K562 (cell line): ENCODE measurements around the gene CIAO3. TPM values are rescaled to one million over a fixed set of nuclear protein-coding genes. Genes with fewer than 3 reads are reported as not detected.
A peak's percentile ranks its signal among the peaks of the same experiment; 100 is the strongest.

Experiments used
- ATAC-seq: fragments of 200-7000 bp; cut with Tn5 transposase; 3 replicates; pipeline ENCODE4 v1.9.1; 2020; ENCODE audit warnings: moderate library complexity
- BruUV-seq: library from RNA; stranded (reverse); fragments of 400-500 nt; replicated peaks from 2 replicates; lab custom pipeline; 2021; lab: Mats Ljungman, UMichigan
- CTCF ChIA-PET: fragments of 300-600 bp; formaldehyde crosslinking; extraction: SDS; loops from one replicate; lab custom pipeline; 2021; ENCODE audit warnings: low intra/inter-chr PET ratio; lab: Yijun Ruan, JAX
- POLR2A ChIA-PET: fragments of 300-600, 350-650 bp; sonication (Branson Sonifier 250); formaldehyde crosslinking; extraction: SDS; loops from one replicate; lab custom pipeline; 2021; ENCODE audit warnings: antibody characterized with exemption, inconsistent platforms; lab: Yijun Ruan, JAX
- DNase-seq, 4 experiments: peaks; one replicate each; pipeline versions ENCODE4 v3.0.0 to v3.0.0-alpha.2; 2011 to 2018; ENCODE audit warnings: low spot score in 3 of 4, mixed read lengths in 3 of 4; ENCODE audit errors: extremely low read depth in 1 of 4
- FAIRE-seq: peaks from 2 replicates; lab custom pipeline; 2011; peaks lifted over from hg19 to GRCh38; lab: Jason Lieb, UNC
- H2AFZ ChIP-seq: 2 replicates; pipeline ENCODE4 v1.6.0; 2011; ENCODE audit warnings: low read depth, low read length, control low read depth, inconsistent platforms
- H3K27ac ChIP-seq: fragments of 200-600 bp; 3 replicates; pipeline ENCODE4 v1.8.0; 2011; ENCODE audit warnings: low read depth, mild to moderate bottlenecking, control low read depth, inconsistent platforms, low read length, moderate library complexity, mixed read lengths; ENCODE audit errors: extremely low read depth
- H3K27me3 ChIP-seq, 2 experiments: fragments of 300-600 bp in 1 of 2; 2 replicates in 1 of 2; 3 replicates in 1 of 2; pipeline versions ENCODE4 v1.6.0 to v1.8.0; 2011; ENCODE audit warnings: inconsistent platforms in 2 of 2, low read length in 2 of 2, mild to moderate bottlenecking in 1 of 2, mixed read lengths in 1 of 2, moderate library complexity in 1 of 2; ENCODE audit not compliant: control insufficient read depth in 2 of 2, insufficient read depth in 2 of 2
- H3K36me3 ChIP-seq: fragments of 300-600 bp; 3 replicates; pipeline ENCODE4 v1.8.0; 2011; ENCODE audit warnings: mild to moderate bottlenecking, low read length, inconsistent platforms; ENCODE audit not compliant: control insufficient read depth, insufficient read depth
- H3K4me1 ChIP-seq, 2 experiments: fragments of 200-600 bp in 1 of 2; replicated peaks in 1 of 2; 2 replicates in 1 of 2; 3 replicates in 1 of 2; pipeline versions ENCODE4 v1.5.1 to v1.8.0; 2011; ENCODE audit warnings: inconsistent platforms in 2 of 2, low read length in 2 of 2, mild to moderate bottlenecking in 1 of 2, mixed read lengths in 1 of 2, moderate library complexity in 1 of 2; ENCODE audit not compliant: control insufficient read depth in 2 of 2, insufficient read depth in 2 of 2
- H3K4me2 ChIP-seq: 2 replicates; pipeline ENCODE4 v1.6.1; 2011; ENCODE audit warnings: low read length, control low read depth, inconsistent platforms, mixed read lengths; ENCODE audit not compliant: insufficient read depth
- H3K4me3 ChIP-seq: fragments of 200-600 bp; sonication (generic), shearing (Covaris generic); 2 replicates; pipeline ENCODE4 v1.5.1; 2016; ENCODE audit warnings: control low read depth, inconsistent platforms
- H3K79me2 ChIP-seq: fragments of 200-600 bp; 3 replicates; pipeline ENCODE4 v1.8.0; 2011; ENCODE audit warnings: low read length, inconsistent platforms; ENCODE audit not compliant: control insufficient read depth, insufficient read depth
- H3K9ac ChIP-seq, 2 experiments: 2 replicates each; pipeline versions ENCODE4 v1.6.0 to v1.6.1; 2011; ENCODE audit warnings: low read depth in 2 of 2, low read length in 2 of 2, control low read depth in 1 of 2, inconsistent platforms in 1 of 2, mild to moderate bottlenecking in 1 of 2, mixed read lengths in 1 of 2; ENCODE audit not compliant: insufficient read depth in 1 of 2
- H3K9me1 ChIP-seq: one replicate; pipeline ENCODE4 v1.6.0; 2011; ENCODE audit warnings: inconsistent platforms, mild to moderate bottlenecking, low read length, moderate library complexity; ENCODE audit not compliant: control insufficient read depth, insufficient read depth
- H3K9me3 ChIP-seq: replicated peaks from 2 replicates; pipeline ENCODE4 v1.5.1; 2011; ENCODE audit warnings: low read depth, low read length, inconsistent platforms; ENCODE audit not compliant: control insufficient read depth, insufficient read depth
- H4K20me1 ChIP-seq: replicated peaks from 2 replicates; pipeline ENCODE4 v1.6.1; 2011; ENCODE audit warnings: low read length, inconsistent platforms, mixed read lengths; ENCODE audit not compliant: control insufficient read depth, insufficient read depth
- BHLHE40 ChIP-seq: IDR thresholded peaks from 2 replicates; pipeline ENCODE4 v1.6.1; 2011; ENCODE audit warnings: low read length, improper control_type of control experiment
- E4F1 ChIP-seq: fragments of 250-450 bp; sonication (Bioruptor Pico); IDR thresholded peaks from 2 replicates; pipeline ENCODE4 v1.5.0; 2021; ENCODE audit warnings: mild to moderate bottlenecking, borderline replicate concordance
- EP400 ChIP-seq: fragments of 450-650 bp; IDR thresholded peaks from 2 replicates; pipeline ENCODE4 v1.6.1; 2017; ENCODE audit warnings: antibody characterized with exemption, mild to moderate bottlenecking, moderate library complexity
- HMG20B ChIP-seq: fragments of 250-450 bp; sonication (Bioruptor Pico); IDR thresholded peaks from 2 replicates; pipeline ENCODE4 v1.5.0; 2021; ENCODE audit warnings: mild to moderate bottlenecking
- ZBTB9 ChIP-seq: fragments of 450-650 bp; formaldehyde crosslinking; IDR thresholded peaks from 2 replicates; pipeline ENCODE4 v1.4.0; 2020; ENCODE audit warnings: mild to moderate bottlenecking, moderate library complexity
- ZNF24 ChIP-seq: fragments of 450-650 bp; IDR thresholded peaks from 2 replicates; pipeline ENCODE4 v1.6.1; 2016
- ZNF77 ChIP-seq: fragments of 250-450 bp; sonication (Bioruptor Pico); IDR thresholded peaks from 2 replicates; pipeline ENCODE4 v1.5.0; 2020
- WGBS: fragments of 100-300 bp; shearing (Covaris generic); methylation state at CpG from one replicate; pipeline ENCODE4 v1.1.6; 2016; ENCODE audit warnings: low coverage, mixed read lengths; ENCODE audit not compliant: insufficient coverage; ENCODE audit errors: missing lambda C conversion rate; 5-methylcytosine and 5-hydroxymethylcytosine counted together
- in situ Hi-C: fragments of 300-500 bp; cut with MboI; formaldehyde crosslinking; loops from 4 replicates; pipeline ENCODE4 v1.15.0; 2018; ENCODE audit warnings: inconsistent platforms, mixed read lengths
- intact Hi-C: fragments of 100-400 bp; cut with micrococcal nuclease; formaldehyde crosslinking; loops from 2 replicates; pipeline ENCODE4 v1.14.2; 2022
- polyA plus RNA-seq, 8 experiments: library from polyadenylated mRNA; depleted of rRNA in 4 of 8; stranded (reverse) in 5 of 8; unstranded in 3 of 8; fragments of >200 nt; fragmentation: Nextera tagmentation in 2 of 8; fragmentation: Illumina TruSeq in 1 of 8; extraction: Ambion mirVana in 2 of 8; extraction: Trizol in 1 of 8; gene quantifications; 2 replicates each; pipeline versions ENCODE4 v1.2.1 to v1.2.3, GENCODE V29; 2011 to 2014; ENCODE audit warnings: inconsistent platforms in 1 of 8, missing spikeins in 1 of 8
- total RNA-seq, 7 experiments: library from RNA; depleted of rRNA in 6 of 7; stranded (reverse); fragments of >200 nt in 6 of 7; fragmentation: Illumina TruSeq in 2 of 7; extraction: Trizol in 2 of 7; gene quantifications; 2 replicates each; pipeline versions ENCODE4 v1.2.1 to v1.2.3, GENCODE V29; 2011 to 2021; ENCODE audit warnings: low replicate concordance in 1 of 7
- TF ChIP-seq, protein P1 (sequence below): fragments of 450-650 bp; IDR thresholded peaks from 2 replicates; pipeline ENCODE4 v1.6.1; 2016; ENCODE audit warnings: mild to moderate bottlenecking, moderate library complexity

Gene CIAO3
- total and polyA plus RNA-seq, 9 of the 15 experiments (the other 6 are each of a cell fraction or from before 2014, with no cell fraction given) = 2.2 to 35.6 (median 18.7) TPM

DNA sequence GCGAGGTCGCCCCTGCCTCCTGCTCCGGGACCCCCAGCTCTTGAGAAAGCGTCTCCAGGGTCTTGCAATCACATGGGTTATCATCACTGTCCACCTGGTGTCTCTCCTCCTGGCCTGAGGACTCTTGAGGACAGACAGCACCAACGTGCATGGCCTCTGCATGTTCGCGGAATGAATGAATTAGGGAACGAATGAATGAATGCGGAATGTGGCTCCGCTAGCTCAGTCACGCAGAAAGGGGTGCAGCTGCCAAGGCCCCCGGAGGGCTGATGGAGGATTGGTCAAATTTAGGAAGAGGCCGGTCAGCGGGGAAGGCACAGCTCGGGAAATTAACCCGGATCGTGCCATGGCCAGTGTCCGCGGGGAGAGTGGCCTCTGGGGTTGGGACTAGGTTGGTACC, 38.5 kb downstream of the CIAO3 start:
- Histone ChIP-seq H3K4me1 (peaks cover 0 to 66% of the 10 kb centered on the region in 2 experiments; a peak in 3 of 5 replicates), H3K4me2 (no peak overlapping the region), H2AFZ (no peak overlapping the region), H3K9ac (no peak overlapping the region), H3K9me3 (no peaks in the 10 kb centered on the region), H3K27ac (no peak overlapping the region), H3K36me3 (no peaks in the 10 kb centered on the region), H3K79me2 (no peaks in the 10 kb centered on the region), H3K4me3 (no peak overlapping the region), H4K20me1 (peaks cover 28% of the 10 kb centered on the region), H3K9me1 (peaks cover 6% of the 10 kb centered on the region), H3K27me3 (peaks cover 15 to 67% of the 10 kb centered on the region in 2 experiments; a peak in 4 of 5 replicates)
- no TSS peak for BruUV-seq
- ChIA-PET CTCF (no interaction called here), POLR2A (interaction anchor here (0.8 kb wide), 1 partner anchor 13 kb away, joined by 3 read pairs; no protein-coding TSS in a partner anchor)
- DNase-seq = no peak
- in situ Hi-C loops (no loop called here), intact Hi-C loops (no loop called here)
- WGBS = 18% methylated on average over 19 of the region's 19 CpGs
- ATAC-seq = no peak
- peak; percentile 32 for FAIRE-seq
- TF ChIP-seq ZNF77 (CRISPR knock-in tag) (no peak), ZNF24 (peak; percentile 91), HMG20B (CRISPR knock-in tag) (no peak), E4F1 (CRISPR knock-in tag) (no peak), BHLHE40 (no peak), ZBTB9 (CRISPR knock-in tag) (no peak), EP400 (no peak)
- TF ChIP-seq, protein P1, sequence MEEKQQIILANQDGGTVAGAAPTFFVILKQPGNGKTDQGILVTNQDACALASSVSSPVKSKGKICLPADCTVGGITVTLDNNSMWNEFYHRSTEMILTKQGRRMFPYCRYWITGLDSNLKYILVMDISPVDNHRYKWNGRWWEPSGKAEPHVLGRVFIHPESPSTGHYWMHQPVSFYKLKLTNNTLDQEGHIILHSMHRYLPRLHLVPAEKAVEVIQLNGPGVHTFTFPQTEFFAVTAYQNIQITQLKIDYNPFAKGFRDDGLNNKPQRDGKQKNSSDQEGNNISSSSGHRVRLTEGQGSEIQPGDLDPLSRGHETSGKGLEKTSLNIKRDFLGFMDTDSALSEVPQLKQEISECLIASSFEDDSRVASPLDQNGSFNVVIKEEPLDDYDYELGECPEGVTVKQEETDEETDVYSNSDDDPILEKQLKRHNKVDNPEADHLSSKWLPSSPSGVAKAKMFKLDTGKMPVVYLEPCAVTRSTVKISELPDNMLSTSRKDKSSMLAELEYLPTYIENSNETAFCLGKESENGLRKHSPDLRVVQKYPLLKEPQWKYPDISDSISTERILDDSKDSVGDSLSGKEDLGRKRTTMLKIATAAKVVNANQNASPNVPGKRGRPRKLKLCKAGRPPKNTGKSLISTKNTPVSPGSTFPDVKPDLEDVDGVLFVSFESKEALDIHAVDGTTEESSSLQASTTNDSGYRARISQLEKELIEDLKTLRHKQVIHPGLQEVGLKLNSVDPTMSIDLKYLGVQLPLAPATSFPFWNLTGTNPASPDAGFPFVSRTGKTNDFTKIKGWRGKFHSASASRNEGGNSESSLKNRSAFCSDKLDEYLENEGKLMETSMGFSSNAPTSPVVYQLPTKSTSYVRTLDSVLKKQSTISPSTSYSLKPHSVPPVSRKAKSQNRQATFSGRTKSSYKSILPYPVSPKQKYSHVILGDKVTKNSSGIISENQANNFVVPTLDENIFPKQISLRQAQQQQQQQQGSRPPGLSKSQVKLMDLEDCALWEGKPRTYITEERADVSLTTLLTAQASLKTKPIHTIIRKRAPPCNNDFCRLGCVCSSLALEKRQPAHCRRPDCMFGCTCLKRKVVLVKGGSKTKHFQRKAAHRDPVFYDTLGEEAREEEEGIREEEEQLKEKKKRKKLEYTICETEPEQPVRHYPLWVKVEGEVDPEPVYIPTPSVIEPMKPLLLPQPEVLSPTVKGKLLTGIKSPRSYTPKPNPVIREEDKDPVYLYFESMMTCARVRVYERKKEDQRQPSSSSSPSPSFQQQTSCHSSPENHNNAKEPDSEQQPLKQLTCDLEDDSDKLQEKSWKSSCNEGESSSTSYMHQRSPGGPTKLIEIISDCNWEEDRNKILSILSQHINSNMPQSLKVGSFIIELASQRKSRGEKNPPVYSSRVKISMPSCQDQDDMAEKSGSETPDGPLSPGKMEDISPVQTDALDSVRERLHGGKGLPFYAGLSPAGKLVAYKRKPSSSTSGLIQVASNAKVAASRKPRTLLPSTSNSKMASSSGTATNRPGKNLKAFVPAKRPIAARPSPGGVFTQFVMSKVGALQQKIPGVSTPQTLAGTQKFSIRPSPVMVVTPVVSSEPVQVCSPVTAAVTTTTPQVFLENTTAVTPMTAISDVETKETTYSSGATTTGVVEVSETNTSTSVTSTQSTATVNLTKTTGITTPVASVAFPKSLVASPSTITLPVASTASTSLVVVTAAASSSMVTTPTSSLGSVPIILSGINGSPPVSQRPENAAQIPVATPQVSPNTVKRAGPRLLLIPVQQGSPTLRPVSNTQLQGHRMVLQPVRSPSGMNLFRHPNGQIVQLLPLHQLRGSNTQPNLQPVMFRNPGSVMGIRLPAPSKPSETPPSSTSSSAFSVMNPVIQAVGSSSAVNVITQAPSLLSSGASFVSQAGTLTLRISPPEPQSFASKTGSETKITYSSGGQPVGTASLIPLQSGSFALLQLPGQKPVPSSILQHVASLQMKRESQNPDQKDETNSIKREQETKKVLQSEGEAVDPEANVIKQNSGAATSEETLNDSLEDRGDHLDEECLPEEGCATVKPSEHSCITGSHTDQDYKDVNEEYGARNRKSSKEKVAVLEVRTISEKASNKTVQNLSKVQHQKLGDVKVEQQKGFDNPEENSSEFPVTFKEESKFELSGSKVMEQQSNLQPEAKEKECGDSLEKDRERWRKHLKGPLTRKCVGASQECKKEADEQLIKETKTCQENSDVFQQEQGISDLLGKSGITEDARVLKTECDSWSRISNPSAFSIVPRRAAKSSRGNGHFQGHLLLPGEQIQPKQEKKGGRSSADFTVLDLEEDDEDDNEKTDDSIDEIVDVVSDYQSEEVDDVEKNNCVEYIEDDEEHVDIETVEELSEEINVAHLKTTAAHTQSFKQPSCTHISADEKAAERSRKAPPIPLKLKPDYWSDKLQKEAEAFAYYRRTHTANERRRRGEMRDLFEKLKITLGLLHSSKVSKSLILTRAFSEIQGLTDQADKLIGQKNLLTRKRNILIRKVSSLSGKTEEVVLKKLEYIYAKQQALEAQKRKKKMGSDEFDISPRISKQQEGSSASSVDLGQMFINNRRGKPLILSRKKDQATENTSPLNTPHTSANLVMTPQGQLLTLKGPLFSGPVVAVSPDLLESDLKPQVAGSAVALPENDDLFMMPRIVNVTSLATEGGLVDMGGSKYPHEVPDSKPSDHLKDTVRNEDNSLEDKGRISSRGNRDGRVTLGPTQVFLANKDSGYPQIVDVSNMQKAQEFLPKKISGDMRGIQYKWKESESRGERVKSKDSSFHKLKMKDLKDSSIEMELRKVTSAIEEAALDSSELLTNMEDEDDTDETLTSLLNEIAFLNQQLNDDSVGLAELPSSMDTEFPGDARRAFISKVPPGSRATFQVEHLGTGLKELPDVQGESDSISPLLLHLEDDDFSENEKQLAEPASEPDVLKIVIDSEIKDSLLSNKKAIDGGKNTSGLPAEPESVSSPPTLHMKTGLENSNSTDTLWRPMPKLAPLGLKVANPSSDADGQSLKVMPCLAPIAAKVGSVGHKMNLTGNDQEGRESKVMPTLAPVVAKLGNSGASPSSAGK = no peak
